Bone marrow (tissue), 2 donors: ENCODE data around the gene SNX2.
A peak's percentile ranks its signal among the peaks of the same experiment; 100 is the strongest.

ENCODE experiments used
- DNase-seq, 2 donors: peaks; one replicate each; lab custom pipeline; 2025; lab: John Stamatoyannopoulos, UW

SNX2 gene

DNA sequence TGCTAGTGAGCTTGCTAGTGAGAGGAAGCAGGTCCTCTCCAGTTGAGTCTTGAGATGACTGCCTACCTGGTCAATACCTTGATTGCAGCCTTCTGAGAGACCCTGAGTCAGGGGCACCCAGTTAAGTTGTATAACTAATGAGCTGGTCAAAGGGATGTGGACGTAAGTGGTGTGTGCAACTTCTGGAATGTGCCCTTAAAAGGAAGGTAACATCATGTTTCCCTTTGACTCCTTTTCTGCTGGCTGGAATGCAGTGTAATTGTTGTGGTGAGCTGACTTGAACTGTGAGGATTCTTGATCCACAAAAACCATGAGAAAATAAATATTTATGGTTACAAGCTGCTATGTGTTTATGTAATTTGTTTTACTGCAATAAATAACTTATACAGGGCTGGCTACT is 2.4 kb upstream of the SNX2 start:
- DNase-seq, result no peak

DNA sequence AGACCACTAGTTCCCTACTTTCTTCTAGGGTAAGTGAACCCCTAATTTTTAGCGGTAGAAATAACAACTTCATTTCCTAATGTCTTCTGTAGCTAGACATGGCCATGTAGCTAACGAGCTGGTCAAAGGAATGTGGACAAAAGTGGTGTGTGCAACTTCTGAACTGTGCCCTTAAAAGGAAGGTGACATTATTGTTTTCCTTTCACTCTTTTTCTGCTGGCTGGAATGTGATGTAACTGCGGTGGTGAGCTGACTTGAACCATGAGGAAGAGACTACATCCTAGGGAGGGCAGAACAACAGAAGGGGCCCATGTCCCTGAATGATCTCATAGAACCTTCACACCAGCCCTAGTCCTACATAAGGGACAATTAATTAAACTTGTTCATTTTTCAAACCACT is 1.3 kb upstream of the SNX2 start:
- DNase-seq, result no peak

- DNase-seq, result no peak
Observed at GRCh38 chr5:122774519-122774860, 390 bp upstream of the SNX2 start.

GRCh38 chr5:122775550-122776542 is 966 bp downstream of the SNX2 start:
- peak in 1 of 2 donors; percentile 58 for DNase-seq

- no peak for DNase-seq
Observed at GRCh38 chr5:122778157-122778556, 3.3 kb downstream of the SNX2 start.

DNA sequence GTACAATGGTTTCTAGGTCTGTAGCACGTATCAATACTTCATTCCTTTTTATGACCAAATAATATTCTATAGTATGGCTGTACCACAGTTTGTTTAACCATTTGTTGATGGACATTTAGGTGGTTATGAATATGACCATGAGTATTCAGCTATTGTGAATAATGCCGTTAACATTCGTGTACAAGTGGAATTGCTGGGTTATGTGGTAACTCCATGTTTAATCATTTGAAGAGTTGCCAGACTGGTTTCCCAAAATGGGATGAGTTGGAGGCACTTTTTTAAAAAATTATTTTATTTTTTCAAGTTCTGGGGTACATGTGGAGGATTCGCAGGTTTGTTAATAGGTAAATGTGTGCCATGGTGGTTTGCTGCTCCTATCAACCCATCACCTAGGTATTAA is 4.6 kb downstream of the SNX2 start:
- no peak for DNase-seq

DNA sequence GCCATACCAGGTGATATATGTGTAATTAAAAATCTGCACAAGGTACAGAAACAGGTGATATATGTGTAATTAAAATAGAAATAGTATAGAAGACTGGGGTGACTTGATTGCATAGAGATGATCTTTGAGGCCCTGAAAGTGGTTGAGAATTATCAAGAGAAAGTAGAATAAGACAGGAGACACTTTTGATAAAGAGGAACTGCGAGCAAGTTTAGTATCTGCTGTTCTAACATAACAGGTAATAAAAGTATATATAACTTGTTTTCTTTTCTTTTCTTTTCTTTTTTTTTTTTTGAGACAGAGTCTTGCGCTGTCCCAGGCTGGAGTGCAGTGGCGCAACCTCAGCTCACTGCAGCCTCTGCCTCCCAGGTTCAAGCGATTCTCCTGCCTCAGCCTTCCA is 5.4 kb downstream of the SNX2 start:
- no peak for DNase-seq

- no peak for DNase-seq
Observed at GRCh38 chr5:122781465-122781864, 6.6 kb downstream of the SNX2 start.

DNA sequence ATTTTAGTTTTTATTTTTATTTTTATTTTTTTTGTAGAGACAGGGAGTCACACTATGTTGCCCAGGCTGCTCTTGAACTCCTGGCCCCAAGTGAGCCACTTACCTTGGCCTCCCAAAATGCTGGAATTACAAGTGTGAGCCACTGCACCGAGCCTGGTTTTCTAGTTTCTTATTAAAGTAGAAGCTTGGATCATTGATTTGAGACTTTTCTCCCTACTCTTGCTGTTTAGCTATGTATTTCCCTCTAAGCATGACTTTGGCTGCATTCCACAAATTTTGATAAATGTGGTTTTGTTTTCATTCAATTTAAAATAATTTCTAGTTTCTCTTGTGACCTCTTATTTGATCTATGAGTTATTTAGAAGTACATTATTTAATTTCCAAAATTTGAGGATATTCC is 10.4 kb downstream of the SNX2 start:
- DNase-seq, result no peak

GRCh38 chr5:122788371-122788770 is 13.5 kb downstream of the SNX2 start:
- no peak for DNase-seq

DNA sequence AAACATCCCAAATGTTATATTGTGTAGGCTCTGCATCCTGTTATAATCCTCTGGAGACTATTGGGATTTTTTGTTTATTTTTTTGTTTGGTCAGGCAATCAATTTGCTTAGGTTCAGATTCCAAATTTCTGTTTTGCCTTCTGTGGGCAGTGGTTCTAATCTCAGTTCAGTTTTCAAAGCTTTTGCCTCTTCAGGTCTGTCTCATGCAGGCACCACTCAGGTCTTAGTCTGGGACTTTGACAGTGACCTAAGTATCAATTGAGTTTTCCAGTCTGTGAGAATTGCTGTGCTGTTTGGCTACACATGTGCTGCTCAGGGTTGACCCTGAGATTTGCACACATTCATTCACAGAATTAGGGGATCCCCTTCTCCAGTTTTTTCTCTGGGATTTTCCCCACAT is 14.1 kb downstream of the SNX2 start:
- DNase-seq, result no peak

- no peak for DNase-seq
Observed at GRCh38 chr5:122789461-122790171, 14.7 kb downstream of the SNX2 start.

GRCh38 chr5:122790354-122791103 is 15.6 kb downstream of the SNX2 start:
- DNase-seq, result no peak

GRCh38 chr5:122805481-122805880 is 30.6 kb downstream of the SNX2 start:
- no peak for DNase-seq

DNA sequence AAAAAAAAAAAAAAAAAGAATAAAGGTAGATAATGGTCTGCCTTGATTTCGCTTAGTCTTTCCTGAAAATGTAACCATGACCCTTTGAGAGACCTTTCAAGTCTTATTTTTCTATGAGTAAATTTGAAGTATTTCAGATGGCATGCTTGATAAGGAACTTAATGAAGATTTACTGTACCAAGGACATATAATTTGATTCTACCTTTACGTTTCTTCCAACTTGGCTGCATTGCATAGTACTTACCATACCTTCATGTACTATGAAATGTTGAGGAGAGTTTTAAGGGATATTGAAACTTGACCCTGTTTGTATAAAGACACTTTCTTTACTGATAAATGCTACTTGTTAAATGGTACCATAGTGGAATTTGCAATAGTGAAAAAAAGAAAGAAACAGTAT is 35.5 kb downstream of the SNX2 start:
- no peak for DNase-seq

- DNase-seq, result no peak
Observed at GRCh38 chr5:122815218-122815767, 40.4 kb downstream of the SNX2 start.

- DNase-seq, result no peak
Observed at GRCh38 chr5:122816756-122817155, 41.9 kb downstream of the SNX2 start.

DNA sequence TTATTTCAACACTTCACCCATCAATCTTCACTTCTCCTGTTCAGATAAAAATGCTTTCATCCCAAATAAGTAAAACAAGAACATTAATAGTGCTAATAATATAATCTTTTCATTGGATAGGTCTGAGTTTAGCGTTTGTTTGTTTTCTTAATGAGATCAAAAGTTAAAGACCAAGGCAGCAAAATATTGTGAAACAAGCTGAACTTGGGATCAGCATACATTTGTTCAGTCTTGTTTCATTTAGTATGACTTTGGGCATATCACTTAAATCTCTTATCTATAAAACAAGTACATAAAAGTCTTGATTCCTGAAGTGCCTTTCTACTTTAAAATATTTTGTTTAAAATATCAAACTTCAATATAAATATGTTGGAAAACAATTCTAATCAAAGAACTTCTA is 57.1 kb downstream of the SNX2 start:
- no peak for DNase-seq

DNA sequence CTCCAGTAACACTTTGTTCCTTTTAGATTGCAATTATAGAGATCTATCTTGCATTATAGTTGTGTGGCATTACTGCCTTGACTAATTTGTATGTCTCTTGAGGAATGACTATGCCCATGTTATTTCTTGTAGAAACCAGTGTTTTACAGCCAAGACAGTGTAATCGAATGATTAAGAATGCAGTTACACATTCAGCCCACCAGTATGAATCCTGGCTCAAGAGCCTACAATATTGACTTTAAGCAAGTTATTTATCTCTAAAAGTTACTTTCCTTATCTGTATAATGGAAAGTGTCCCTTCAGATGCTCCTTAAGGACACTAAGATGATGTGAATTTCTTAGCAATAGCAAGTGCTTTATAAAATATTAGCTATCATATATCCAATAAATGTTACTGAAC is 60.8 kb downstream of the SNX2 start:
- DNase-seq, result no peak

GRCh38 chr5:122836947-122837346 is 62.1 kb downstream of the SNX2 start:
- DNase-seq, result no peak

DNA sequence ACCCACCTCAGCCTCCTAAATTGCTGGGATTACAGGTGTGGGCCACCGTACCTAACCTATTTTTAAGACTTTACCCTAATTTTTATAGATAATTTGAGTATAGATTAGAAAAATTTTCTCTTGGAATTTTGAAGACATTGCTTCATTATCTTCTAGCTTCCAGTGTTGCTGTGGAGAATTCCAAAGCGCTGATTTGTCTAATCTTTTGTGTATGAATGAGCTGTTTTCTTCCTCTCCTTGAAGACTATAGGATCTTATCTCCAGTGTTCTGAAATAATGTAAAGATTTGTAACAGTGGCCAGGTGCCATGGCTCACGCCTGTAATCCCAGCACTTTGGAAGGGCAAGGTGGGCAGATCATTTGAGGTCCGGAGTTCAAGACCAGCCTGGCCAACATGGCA is 64.9 kb downstream of the SNX2 start:
- no peak for DNase-seq

DNA sequence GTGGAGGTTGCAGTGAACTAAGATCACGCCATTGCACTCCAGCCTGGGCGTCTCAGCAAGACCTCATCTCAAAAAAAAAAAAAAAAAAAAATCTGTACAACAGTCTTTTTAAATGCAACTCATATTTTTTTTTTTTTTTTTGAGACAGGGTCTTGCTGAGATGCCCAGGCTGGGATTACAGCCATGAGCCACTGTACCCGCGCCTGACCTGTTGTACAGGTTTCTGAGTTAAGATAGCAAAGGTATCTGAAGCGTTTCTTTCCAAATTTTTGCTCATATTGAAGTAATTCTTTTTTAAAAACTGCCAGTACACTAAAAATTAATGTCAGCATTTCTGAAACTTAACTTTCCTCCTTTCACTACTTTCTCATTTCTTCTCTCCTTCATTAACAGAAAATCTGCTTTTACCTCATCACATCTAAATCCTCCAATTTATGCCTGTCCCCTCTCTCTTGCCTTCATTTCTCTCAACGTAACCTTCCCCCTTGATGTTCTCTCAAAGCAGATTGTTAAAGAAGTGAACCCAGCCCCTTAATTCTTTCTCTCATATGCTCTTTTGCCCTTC is 67.2 kb downstream of the SNX2 start:
- no peak for DNase-seq
